K562 (cell line): ENCODE results near the gene ACTA2.

Experiments used
- FOXA3 ChIP-seq, 2 experiments: fragments of 450-650 bp in 1 of 2; sonication (generic) in 1 of 2; formaldehyde crosslinking; IDR thresholded peaks in 1 of 2; conservative IDR thresholded peaks in 1 of 2; 2 replicates each; pipeline versions ENCODE4 v1.4.0 to v1.8.0; 2020 to 2022; ENCODE audit warnings: mild to moderate bottlenecking in 2 of 2, missing genetic modification reagents in 1 of 2
- POLR2AphosphoS5 ChIP-seq: IDR thresholded peaks from 2 replicates; pipeline ENCODE4 v1.6.1; 2011; ENCODE audit warnings: mild to moderate bottlenecking, low read depth, low read length, moderate library complexity; ENCODE audit not compliant: control insufficient read depth, insufficient read depth
- PRPF4 ChIP-seq: fragments of 200-400 bp; formaldehyde crosslinking; IDR thresholded peaks from one replicate; pipeline ENCODE4 v1.6.1; 2017; ENCODE audit warnings: low read length, low read depth, mild to moderate bottlenecking; ENCODE audit not compliant: insufficient read depth, poor library complexity, severe bottlenecking

GRCh38 chr10:88892222-88892967 lies 60.2 kb downstream of the ACTA2 start:
- TF ChIP-seq POLR2AphosphoS5 = no peak
- TF ChIP-seq PRPF4 = no peak
- no peak for TF ChIP-seq FOXA3 (CRISPR knock-in tag; conservative IDR thresholded peaks at IDR 0.05 in 1 of 2, IDR thresholded peaks at IDR 0.05 in 1 of 2)
